Measurements from ENCODE around the gene ODAD3.
"Not testable (repeated sequence)": the region's sequence is repeated elsewhere in the genome, so short reads cannot be mapped to it uniquely, and the experiment has no call there.

ODAD3 gene

GRCh38 chr19:11437955-11438354, 3.0 kb upstream of the ODAD3 start:
- DNase-seq (ENCODE audit: low read depth in 3 of 3): no peak

DNA sequence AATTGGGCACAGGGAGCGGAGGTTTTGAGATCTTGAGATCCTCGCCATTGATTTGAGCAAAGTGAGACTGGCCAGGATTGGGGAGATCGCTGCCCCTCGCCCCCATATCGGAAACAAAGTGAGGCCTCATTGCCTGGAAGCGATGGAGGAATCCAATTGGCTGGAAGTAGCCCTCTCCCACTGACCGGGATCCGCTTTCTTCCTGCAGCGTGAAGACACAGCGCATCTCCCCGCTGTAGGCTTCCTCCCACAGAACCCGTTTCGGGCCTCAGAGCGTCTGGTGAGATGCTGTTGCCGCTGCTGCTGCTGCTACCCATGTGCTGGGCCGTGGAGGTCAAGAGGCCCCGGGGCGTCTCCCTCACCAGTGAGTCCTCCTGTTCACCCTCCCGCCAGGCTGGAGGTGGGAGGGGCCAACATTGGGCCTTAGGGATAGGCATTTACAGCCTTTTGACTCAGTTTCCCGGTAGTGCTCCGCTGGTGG, 952 bp upstream of the ODAD3 start:
- peak in 1 of 3 experiments; percentile 14 for DNase-seq (ENCODE audit: low read depth in 3 of 3)

- no peak for DNase-seq (ENCODE audit: low read depth in 3 of 3)
These were observed 241 bp downstream of the ODAD3 start for GRCh38 chr19:11434703-11435056.

GRCh38 chr19:11433526-11433925, 1.4 kb downstream of the ODAD3 start:
- DNase-seq (ENCODE audit: low read depth in 3 of 3): not testable (repeated sequence)

GRCh38 chr19:11426656-11427055, 8.3 kb downstream of the ODAD3 start:
- DNase-seq (ENCODE audit: low read depth in 3 of 3): no peak

DNA sequence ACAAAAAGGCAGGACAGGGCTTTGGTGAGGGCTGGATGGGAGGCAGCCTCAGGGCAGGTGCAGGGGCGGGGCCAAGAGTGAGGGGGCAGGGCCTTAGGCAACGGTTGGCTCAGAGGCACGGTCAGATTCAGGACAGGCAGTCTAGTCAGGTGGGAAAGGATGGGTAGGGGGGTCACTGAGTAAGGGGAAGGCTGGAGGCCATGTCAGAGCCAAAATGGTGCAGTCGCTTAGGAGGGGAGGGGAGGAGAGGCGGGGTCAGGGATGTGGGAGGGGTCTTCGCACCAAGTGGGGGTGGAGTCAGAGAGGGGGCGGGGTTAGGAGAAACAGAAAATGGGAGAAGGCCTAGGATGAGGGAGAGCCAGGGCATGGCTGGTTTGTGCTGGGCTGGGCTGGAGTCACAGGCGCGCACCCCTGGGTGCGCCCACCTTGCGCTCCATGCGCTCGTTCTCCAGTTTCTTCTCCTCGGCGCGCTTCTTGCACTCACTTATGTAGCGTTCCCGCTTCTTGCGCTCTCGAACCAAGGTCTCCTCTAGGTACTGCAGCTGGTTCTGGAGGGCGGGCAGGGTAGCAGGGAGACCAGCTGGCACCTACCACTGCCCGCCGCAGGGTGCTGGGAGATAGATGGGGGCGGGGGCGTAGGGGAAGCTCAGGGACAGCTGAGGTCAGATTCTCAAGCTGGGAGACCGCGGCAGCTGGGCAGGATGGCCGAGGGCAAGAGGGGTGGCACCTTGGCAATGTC, 9.0 kb downstream of the ODAD3 start:
- no peak for DNase-seq (ENCODE audit: low read depth in 3 of 3)

DNA sequence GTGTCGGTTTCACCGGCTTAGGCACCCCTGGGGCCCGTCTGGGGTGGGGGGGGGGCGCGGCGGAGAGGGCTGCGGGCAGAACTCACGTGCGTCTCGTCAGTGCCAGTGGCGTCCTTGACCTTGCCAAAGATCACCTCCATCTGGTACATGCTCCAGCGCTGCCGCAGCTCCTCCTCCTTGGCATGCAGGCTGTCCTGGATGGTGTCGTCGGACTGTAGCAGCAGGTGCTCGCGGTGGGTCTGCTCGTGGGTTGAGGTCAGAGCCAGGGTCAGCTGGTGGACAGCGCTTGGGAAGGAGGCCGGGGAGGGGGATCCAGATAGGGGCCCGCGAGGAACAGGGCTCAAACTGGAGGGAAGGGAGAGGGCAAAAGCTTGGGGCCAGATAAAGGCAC, 11.1 kb downstream of the ODAD3 start:
- DNase-seq (ENCODE audit: low read depth in 3 of 3): no peak

- DNase-seq (ENCODE audit: low read depth in 3 of 3): no peak
These were observed 11.6 kb downstream of the ODAD3 start for GRCh38 chr19:11423164-11423790.

GRCh38 chr19:11422163-11423065, 12.5 kb downstream of the ODAD3 start:
- DNase-seq (ENCODE audit: low read depth in 3 of 3): peak in 2 of 3 experiments; percentile 22 to 41

- DNase-seq (ENCODE audit: low read depth in 3 of 3): peak in 1 of 3 experiments; percentile 29
These were observed 13.4 kb downstream of the ODAD3 start for GRCh38 chr19:11421371-11422098.

DNA sequence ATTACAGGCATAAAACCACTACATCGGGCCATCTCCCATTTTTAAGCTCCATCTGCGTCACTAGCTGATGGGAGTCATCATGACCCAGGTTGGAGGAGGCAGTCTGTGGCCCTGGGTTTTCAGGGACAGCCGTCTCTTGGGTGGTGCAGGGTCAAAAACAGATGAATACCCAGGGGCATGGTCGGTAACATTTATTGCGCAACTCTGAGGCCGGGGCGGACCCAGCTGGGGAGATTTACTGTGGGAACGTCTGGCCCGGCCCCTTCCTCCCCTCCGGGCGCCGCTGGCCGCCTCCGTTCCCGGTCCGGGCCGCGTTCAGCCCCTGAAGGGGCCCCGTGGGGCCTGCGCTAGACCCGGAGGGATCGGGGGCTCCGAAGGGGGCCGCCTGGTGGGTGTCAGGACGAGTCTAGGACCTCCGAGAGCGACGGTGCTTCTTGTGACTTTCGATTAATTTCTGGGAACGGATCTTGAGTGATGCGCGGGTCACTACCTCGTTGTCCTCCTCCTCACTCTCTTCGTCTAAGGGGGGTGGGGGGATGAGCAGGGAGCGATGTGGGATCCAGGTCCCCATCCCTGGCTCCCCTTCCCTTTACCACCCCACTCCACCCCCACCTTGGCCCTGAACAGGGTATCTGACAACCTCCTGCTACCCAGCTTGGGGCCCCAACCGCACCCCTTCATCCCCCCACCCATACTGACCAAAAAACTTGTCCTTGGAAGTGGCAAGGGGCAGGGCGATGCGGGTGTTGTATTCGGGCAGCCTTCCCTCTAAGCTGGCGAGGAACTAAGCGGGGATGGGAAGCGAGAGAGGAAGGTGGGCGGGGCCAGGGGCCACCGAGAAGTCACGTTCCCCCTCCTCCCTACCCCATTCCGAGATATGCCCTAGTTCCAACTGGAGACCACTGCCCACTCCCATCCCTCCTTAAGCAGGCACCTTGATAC, 14.2 kb downstream of the ODAD3 start:
- DNase-seq (ENCODE audit: low read depth in 3 of 3): no peak

DNA sequence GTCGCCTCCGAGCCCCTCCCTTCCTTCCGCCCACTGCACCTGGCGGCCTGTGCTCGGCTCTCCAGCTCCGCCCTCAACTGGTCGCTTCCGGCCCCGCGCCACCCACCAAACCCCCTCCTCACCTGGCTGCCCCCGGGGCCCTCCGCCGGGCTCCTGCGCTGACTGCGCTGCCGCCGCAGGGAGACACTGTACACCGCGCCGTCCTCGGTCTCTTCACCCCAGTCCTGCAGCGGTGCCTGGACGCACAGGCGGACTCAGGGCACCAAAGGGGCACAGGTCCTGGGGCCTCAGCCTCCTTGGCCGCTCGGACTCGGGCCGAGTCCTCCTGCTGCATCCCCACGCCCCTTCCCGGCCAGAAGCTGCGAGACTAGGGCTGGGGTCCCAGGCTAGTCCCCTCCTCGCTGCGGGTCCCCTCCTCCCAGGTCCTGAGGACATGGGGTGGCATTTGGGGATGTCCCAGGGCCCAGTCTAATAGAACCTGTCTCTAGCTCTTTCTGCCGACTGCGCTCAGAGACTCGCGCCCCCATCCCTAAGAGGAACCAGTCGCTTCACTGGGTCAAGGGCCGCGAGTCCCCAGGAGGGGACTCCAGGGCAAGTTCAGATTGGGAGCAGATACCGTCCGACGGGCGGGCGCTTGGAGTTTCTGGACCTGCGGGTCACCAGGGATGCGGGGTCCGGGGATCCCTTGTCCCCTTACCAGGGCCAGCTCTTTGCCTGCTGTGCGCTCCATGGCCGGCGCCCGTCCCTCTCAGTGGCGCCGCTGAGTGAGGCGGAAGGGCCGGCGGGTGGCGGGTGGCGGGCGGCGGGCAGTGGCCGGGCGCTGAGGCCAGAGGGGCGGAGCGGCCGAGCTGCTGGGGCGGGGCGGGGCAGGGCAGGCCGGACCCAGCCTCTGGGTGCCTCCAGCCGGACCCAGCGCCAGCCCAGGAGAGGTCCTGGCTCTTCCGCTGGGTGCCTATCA, 16.1 kb downstream of the ODAD3 start, which contains the start of gene RGL3:
RGL3 (minus strand) TSS at position 766 of the 958 bp plus-strand sequence; CDS start at position 730, 36 bp downstream.
- DNase-seq (ENCODE audit: low read depth in 3 of 3): no peak

- no peak for DNase-seq (ENCODE audit: low read depth in 3 of 3)
These were observed 16.8 kb downstream of the ODAD3 start for GRCh38 chr19:11418094-11418548.

- DNase-seq (ENCODE audit: low read depth in 3 of 3): no peak
These were observed 18.4 kb downstream of the ODAD3 start for GRCh38 chr19:11416346-11417052.

DNA sequence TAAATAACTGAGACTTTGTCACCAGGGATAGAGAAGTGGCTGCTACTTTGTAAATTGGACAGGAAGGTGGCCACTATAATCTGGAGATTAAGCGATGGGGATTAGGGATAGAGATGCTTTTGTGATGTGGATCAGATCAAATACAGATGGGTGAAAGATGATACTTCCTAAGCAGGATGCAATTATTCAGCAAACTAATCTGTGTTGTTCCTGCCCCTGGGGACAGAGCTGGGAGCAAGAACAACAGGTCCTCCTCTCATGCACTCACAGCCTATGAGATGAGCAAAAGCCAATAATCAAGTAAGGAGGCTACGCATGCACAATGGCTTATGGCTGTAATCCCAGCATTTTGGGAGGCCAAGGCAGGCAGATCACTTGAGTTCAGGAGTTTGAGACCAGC, 20.4 kb downstream of the ODAD3 start:
- DNase-seq (ENCODE audit: low read depth in 3 of 3): no peak

GRCh38 chr19:11410682-11411081, 24.2 kb downstream of the ODAD3 start:
- DNase-seq (ENCODE audit: low read depth in 3 of 3): no peak

DNA sequence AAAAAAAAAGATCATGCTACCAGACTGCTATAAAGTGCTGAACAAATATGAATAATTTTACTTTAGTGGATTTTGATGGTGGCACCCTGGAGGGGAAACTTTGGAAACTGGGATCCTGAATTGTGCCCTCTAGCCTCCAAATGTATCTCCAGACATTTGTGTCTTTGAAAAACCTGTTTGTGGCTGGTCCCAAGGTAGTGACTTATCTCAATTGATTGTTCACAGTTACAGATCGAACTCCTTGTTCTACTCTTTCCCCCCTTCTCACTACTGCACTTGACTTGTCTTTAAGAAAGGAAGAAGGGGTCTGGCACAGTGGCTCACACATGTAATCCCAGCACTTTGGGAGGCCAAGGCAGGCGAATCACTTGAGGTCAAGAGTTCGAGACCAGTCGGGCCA, 26.3 kb downstream of the ODAD3 start:
- no peak for DNase-seq (ENCODE audit: low read depth in 3 of 3)

DNA sequence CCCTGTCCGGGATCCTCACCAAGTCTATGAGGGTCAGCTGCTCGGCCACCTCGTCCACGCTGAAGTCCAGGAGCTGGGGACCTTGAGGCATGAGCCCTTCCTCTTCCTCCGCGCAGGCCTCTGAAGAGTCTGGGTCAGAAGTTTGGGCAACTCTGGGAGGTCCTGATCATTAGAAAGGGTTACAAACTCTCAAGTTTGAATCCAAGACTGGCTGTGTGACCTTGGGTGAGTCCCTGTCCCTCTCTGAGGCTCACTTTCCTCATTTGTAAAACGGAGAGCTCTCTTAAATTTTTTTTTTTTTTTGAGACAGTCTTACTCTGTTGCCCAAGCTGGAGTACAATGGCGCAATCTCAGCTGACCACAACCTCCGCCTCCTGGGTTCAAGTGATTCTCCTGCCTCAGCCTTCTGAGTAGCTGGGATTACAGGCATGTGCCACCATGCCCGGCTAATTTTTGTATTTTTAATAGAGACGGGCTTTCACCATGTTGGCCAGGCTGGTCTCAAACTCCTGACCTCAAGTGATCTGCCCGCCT, 28.2 kb downstream of the ODAD3 start:
- DNase-seq (ENCODE audit: low read depth in 3 of 3): not testable (repeated sequence)

Data from stimulated activated CD4-positive, alpha-beta T cell treated with anti-CD3 and anti-CD28 coated beads, TNF-alpha, amount 100 ng/mL, for 4 hours (primary cell).